CD4-positive, alpha-beta T cell treated with Interleukin-1 beta for 1 hour (primary cell): ENCODE data around the gene OPA1.
"Not testable (repeated sequence)": the region's sequence is repeated elsewhere in the genome, so short reads cannot be mapped to it uniquely, and the experiment has no call there.

ENCODE experiments used
- DNase-seq, 2 donors: peaks; one replicate each; pipeline ENCODE4 v3.0.0-alpha.2; 2020 to 2022

Gene OPA1

DNA sequence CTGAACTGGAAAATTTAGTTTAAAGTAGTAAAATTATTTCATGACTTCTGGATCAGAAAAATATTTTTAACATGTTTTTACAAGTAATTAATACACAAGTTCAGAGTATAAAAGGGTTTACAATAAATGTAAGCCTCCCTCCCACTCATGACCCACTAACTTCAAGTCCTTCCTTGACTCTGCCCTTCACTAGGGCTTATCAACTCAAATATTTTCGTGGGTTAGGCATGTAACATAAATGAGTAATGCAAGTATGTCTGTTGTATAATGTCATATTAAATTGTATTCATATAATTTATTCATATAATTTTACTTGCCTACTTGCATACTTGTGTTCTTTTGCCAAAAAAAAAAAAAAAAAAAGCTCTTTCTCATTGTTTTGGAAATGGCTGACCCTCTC, 3.4 kb upstream of the OPA1 start:
- DNase-seq, result no peak

GRCh38 chr3:193590088-193590856, 2.7 kb upstream of the OPA1 start:
- no peak for DNase-seq

GRCh38 chr3:193593668-193594030, 641 bp downstream of the OPA1 start:
- peak; percentile 3 to 28 for DNase-seq

DNA sequence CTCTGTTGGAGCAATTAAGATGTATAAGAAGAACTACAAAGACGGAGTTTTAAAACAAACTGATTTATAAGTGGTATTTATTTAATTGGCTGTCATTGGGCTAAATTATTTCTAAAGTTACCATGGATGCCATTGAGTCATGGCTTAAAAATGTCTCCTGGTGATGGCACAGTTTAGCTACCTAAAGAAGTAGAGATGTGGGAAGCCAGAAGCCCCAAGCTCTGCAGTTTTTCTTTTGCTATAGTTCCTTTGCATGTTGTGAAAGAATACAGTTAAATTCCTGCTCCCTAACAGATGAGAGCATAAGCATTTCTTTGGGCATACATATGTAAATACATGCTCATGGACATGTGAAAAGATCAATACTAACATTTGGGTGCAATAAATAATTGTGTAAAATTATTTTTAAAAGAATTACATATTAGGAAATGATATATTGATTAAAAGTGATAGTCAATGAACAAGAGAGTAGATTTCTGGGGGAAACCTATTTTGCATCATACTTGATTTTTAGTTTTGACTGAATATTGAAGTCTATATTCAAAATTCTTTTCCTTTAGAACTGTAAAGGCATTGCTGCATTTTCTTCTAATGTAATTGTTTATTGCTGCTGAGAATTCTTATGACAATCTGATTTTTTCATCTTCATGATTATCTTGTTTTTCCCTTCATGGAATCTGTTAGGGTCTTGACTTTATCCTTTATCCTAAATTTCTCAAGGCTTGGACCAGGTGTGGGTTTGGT, 2.1 kb downstream of the OPA1 start:
- no peak for DNase-seq

- no peak for DNase-seq
These were observed 3.0 kb downstream of the OPA1 start for GRCh38 chr3:193595939-193596487.

- no peak for DNase-seq
These were observed 5.2 kb downstream of the OPA1 start for GRCh38 chr3:193598202-193598601.

DNA sequence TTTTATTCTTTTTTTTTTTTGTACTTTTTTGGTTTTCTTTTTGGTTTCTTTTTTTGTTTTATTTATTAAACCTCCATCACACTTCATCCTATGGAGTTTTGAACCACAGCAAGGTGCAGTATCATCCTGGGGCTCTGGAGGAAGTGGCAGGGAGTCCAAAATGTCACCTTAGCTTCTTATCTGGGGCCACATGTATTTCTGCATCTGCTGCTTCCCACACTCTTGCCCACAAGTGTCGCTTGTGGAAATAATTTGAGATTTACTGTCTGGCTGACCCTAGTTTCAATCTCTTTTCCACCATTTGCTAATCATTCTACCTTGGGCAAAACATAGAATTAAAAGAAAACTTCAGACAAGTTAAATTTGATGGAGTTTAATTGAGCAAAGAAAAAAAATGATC, 6.4 kb downstream of the OPA1 start:
- no peak for DNase-seq

- peak; percentile 41 to 68 for DNase-seq
These were observed 12.9 kb downstream of the OPA1 start for GRCh38 chr3:193605876-193606275.

DNA sequence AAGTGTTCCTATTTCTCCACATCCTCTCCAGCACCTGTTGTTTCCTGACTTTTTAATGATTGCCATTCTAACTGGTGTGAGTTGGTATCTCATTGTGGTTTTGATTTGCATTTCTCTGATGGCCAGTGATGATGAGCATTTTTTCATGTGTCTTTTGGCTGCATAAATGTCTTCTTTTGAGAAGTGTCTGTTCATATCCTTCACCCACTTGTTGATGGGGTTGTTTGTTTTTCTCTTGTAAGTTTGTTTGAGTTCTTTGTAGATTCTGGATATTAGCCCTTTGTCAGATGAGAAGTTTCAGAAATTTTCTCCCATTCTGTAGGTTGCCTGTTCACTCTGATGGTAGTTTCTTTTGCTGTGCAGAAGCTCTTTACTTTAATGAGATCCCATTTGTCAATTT, 13.9 kb downstream of the OPA1 start:
- DNase-seq, result not testable (repeated sequence)

- not testable (repeated sequence) for DNase-seq
These were observed 17.5 kb downstream of the OPA1 start for GRCh38 chr3:193610516-193610915.

- DNase-seq, result no peak
These were observed 21.4 kb downstream of the OPA1 start for GRCh38 chr3:193614430-193614829.

GRCh38 chr3:193617628-193618027, 24.6 kb downstream of the OPA1 start:
- no peak for DNase-seq

GRCh38 chr3:193620057-193620456, 27.0 kb downstream of the OPA1 start:
- no peak for DNase-seq

DNA sequence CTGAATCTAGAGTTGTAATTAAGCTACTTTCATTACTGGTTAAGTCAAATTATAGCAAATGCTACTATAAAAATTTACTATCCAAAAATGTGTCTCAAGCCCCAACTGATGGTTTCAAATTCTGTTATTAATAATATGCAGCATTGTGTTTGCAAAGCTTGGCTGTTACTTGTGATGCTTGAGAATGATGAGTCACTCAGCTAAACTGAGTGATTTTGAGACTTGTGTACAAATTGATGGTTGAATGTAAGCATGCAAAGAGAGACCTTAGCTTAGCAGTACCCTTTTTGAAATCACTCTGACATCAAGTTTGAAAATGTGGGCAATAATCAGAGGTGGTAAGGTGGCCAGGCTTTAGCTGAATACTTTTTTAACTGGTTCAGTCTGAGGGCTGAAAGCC, 27.6 kb downstream of the OPA1 start:
- no peak for DNase-seq

DNA sequence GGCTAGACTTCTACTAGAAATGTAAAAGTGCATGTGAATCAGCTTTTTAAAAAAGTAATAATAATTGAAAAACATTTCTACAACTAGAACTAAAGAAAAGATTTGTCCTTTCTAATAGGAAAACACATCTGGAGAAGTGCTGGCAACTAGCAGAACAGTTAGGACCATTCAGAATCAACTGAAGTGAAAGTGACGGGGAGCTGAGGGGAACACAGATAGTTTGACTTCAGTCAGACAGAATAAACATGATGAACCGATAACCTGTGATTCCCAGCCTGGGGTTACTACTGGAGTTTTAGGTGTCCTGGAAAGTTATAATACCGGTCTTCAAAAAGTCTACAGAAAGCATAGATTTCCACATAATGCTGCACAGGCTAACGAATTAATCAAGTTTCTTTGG, 28.1 kb downstream of the OPA1 start:
- DNase-seq, result no peak

- no peak for DNase-seq
These were observed 37.0 kb downstream of the OPA1 start for GRCh38 chr3:193630005-193630404.

- DNase-seq, result no peak
These were observed 44.8 kb downstream of the OPA1 start for GRCh38 chr3:193637831-193638230.

DNA sequence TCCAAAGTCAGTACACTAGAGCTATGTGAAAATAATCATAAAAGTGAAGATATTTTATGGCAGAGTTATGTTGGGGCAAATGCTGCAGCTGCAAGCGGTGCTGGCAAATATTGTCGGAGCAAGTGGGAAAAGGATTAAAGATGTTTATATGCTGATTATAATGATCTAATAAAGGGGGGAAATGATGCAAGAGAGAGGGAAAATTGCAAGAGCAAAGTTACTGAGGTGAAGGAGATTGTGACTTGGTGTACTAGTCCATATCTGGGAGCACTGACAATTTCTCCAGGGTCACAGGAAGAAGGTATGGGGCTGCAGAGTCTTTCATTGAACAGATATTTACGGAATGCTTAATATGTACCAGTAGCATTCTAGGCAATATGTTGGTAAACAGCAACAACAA, 45.8 kb downstream of the OPA1 start:
- no peak for DNase-seq

- no peak for DNase-seq
These were observed 47.2 kb downstream of the OPA1 start for GRCh38 chr3:193640165-193640715.

DNA sequence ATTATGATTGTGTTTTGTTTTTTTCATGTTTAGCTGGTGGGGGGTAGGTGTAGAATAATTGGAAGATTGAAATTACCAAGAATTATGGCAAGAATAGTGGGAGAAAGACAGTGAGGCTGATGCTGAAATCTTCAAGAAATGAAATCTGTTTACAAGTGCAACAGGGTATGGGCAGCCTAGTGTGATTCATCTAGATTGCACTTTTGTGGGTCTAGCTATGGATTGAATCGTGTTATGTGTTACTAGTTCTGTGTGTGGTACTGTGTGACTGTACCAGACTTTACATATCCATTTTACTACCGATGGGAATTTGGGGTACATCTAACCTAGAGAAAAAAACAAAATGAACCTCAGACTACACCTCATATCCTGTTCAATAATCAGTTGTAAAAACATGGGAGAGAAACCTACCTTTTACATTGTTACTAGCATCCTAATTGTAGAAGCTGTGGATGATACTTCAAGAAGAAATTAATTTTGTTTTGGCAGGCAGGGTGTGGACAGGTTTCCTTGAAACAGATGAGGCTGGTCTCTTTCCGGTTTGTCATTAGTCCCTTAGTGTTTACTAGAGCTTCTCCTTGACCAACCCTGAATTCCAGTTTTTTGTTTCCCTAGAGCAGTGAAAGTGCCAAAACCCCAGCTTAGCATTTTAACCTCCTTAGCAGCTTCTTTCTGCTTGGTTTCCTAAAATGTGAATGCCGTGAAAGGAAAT, 47.9 kb downstream of the OPA1 start:
- DNase-seq, result no peak

DNA sequence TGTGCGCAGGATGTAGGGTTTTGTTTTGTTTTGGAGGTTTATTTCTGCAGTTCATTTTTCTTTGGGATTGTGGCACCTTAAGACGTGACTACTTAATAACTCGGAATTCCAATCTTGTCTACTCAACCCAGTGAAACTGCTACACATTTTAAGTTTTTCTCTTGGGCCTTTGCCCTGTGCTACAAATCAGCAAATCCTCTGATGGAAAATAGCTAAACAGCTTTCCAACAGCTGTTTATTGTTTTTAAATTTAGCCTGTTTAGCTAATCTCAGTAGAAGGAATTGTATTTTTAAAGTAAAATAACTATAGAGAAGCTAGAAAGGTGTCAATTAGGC, 48.4 kb downstream of the OPA1 start:
- DNase-seq, result no peak

DNA sequence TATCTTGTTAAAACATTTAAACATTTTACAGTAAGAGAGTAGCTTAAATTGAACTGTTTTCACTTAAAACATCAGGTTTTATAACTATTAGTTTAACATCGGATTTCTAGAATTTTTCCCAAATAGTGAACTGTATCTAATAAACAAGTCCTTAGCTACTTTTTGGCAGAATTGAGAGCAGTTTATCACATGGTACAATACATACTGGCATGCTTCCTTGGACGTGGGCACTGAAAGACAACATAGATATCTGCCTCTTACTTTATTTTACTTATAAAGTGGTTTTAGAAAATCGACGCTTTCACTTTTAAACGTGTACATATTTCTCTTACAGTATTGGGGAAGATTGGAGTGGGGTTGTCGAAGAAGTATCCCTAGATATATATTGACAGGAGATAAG, 52.8 kb downstream of the OPA1 start:
- no peak for DNase-seq

- no peak for DNase-seq
These were observed 55.6 kb downstream of the OPA1 start for GRCh38 chr3:193648542-193649076.
